ENCODE data around the gene NUCKS1.

The NUCKS1 gene

GRCh38 chr1:205769641-205770365 is 19.8 kb upstream of the NUCKS1 start:
- no peak for DNase-seq

DNA sequence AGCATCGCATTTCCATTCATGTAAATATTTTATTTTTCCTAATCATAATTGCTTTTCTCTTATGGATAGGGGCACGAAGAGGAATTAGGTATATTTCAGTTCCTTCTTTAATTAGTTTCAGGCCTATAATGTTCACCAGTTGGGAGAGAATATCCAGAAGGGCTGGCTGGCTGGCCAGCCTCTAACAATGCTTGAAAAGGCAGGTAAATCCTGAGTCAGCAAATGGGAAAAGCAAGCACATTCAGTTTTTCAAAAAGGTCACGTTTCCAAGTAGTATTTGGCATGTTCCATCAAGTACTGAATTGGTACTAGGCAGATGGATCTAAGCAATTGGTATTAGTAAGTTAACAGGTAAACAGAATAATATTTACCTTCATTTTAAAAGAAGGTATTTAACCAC is 17.3 kb upstream of the NUCKS1 start:
- no peak for DNase-seq

GRCh38 chr1:205766570-205766969 is 16.6 kb upstream of the NUCKS1 start:
- DNase-seq, result no peak

GRCh38 chr1:205766038-205766437 is 16.1 kb upstream of the NUCKS1 start:
- DNase-seq, result no peak

- DNase-seq, result no peak
These were observed 14.6 kb upstream of the NUCKS1 start for GRCh38 chr1:205764578-205764977.

DNA sequence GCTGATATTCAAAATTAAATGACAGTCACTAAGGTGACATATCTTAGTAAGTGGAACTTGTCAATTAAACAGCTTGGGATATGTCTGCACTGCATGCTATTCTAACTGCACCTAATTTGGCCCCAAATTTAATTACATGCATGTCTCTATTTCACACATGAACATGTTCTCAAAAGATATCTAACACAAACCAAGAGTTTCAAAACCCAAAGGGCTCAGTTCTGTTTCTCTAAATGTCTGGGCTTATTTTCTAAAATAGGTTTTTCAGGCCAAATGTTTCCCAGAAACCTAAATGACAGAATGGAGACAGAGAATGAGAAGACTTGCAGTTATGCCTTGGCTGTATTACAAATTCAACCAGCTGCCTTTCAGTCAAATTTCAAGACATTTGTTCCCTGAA is 14.0 kb upstream of the NUCKS1 start:
- no peak for DNase-seq

- DNase-seq, result no peak
These were observed 10.6 kb upstream of the NUCKS1 start for GRCh38 chr1:205760606-205761005.

DNA sequence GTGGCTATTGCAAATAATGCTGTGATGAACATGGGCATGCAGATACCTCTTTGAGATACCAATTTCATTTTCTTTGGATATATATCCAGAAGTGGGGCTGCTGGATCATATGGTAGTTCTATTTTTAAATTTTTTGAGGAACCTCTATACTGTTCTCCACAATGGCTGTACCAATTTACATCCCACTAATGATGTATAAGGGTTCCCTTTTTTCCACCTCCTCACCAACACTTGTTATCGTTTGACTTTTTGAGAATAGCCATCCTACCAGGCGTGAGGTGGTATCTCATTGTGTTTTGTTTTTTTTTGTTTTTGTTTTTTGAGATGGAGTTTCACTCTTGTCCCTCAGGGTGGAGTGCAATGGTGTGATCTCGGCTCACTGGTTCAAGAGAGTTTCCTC is 6.6 kb upstream of the NUCKS1 start:
- DNase-seq, result no peak

DNA sequence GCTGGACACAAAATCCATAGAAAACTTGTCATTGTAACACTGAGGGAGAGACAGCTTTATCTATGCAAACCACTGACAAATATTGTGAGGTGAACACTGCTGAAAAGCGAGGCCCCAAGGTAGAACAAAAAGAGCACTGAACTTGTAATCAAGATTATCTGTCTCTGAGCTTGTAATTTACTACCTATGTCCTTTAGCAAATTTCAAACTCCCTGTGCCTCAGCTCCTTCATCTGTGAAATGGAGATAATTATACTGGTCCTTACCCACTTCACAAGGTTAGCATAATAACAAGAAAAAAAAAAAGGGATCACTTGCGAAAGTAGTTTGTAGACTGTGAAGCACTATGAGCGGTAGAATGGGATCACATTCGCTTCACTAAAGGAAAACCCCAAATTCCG is 4.9 kb upstream of the NUCKS1 start:
- DNase-seq, result no peak

DNA sequence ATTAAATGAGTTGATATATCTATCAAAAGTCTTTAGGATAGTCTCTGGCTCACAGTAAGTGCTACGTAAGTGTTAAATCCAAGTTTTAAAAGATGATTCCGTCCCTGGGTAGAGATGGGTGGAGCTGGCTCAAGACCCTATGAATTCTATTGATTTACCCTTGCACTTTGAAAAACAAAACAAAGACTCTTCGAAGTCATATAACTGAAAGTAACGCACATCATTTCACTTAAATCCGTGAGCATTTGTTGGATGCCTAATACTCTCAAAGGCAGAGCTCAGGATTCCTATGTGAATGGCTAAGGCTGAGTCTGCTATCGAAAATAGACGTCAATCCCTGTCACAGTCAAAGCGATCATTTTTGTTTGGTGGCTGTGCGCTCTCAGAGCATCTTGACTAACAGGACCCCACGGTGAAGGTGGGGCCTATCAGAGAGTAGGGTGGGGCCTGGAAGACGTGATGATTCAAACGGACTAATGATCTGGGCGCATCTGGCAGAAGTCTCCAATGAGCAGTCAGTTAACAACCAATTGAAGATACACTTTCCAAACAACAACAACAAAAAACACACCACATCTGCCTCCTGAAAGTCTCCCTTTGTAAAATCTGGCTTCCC is 1.2 kb upstream of the NUCKS1 start:
- no peak for DNase-seq

DNA sequence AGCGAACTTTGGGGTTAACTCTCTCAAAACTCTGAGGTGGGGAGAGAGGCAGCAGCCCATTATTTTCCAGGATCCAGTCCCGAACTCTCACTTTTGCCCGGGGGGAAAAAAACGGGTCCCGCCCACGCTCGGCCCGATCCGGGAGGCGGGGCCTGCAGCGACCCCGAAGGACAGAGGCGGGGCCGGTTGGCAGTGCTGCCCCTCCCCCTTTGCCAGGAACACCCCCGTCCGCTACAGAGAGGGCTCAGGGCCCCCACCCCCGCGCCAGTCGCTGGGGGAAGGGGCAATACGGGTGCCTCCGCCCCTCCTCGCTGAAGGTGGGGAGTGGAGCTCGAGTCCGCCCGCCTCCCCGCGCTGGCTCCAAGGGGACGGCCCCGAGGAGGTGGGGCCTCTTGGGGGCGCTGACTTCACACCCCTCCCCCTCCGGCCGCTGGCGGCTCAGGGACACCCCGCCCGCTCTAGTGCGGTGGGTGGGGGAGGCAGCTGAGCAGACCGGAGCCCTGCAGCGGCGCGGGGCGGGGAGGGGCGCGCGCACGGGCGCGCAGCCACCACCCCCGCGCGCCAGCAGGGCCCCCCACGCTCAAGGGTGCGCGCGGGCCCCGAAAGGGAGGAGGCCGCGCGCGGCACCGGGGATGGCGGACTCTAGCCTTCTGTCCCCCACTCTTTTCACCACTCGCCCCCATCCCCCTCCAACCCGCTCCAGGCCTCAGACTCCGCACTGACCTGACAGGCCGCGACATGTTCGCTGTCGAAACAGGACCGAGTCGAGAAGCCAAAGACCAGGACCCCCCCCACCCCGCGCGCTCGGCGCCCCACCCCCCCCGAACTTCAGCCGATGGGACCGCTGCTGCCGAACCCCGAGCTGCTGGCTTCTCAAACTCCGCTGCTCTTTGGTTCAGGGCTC is 496 bp downstream of the NUCKS1 start:
- DNase-seq, result peak; percentile 98

GRCh38 chr1:205748403-205749233 is 1.4 kb downstream of the NUCKS1 start:
- DNase-seq, result peak; percentile 65

GRCh38 chr1:205746757-205747412 is 3.1 kb downstream of the NUCKS1 start:
- no peak for DNase-seq

GRCh38 chr1:205744403-205744802 is 5.6 kb downstream of the NUCKS1 start:
- no peak for DNase-seq

- DNase-seq, result no peak
These were observed 6.0 kb downstream of the NUCKS1 start for GRCh38 chr1:205743977-205744376.

DNA sequence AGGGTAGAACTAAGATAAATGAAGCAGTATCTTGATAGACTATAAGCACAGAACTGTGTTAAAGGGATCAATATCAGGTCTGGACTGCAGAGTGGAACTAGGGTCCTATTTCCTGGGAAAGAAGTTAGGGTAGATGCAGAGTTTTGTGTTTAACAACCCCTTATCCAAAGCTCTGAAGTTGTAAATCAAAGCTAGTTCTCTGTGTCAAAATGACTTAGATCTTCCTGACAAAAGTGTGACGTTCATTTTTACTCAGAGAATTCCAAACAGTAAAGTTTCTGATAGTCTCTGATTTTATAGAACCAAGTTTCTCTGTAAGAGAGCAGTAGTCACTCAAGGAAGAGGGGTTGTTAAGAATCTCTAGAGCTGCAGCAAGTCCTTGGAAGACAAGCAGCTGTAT is 8.3 kb downstream of the NUCKS1 start:
- no peak for DNase-seq

DNA sequence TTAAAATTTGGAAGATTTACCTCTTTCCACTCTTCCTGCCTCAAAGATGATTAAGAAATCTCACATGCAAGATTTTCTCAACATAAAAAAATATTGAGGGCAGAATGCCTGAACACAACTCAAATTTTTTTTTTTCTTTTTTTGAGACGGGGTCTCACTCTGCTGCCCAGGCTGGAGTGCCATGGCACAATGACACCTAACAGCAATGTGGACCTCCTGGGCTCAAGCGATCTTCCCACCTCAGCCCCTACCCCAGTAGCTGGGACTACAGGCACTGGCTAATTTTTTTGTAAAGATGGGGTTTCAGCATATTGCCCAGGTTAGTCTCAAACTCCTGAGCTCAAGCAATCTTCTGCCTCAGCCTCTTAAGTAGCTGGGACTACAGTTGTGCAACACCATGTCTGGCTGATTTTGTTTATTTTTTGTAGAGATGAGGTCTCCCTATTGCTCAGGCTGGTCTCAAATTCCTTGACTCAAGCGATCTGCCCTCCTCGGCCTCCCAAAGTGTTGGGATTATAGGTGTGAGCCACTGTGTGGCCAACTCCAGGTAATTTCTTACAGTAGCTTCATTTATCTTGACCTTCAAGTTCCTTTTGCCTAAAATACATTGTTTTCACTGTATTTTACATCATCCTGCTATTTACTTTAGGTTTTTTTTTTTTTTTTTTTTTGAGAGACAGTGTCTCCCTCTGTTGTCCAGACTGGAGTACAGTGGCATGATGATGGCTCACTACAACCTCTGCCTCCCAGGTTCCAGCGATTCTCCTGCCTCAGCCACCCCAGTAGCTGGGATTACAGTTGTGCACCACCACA is 10.4 kb downstream of the NUCKS1 start:
- DNase-seq, result no peak

- DNase-seq, result no peak
These were observed 14.8 kb downstream of the NUCKS1 start for GRCh38 chr1:205735218-205735617.

DNA sequence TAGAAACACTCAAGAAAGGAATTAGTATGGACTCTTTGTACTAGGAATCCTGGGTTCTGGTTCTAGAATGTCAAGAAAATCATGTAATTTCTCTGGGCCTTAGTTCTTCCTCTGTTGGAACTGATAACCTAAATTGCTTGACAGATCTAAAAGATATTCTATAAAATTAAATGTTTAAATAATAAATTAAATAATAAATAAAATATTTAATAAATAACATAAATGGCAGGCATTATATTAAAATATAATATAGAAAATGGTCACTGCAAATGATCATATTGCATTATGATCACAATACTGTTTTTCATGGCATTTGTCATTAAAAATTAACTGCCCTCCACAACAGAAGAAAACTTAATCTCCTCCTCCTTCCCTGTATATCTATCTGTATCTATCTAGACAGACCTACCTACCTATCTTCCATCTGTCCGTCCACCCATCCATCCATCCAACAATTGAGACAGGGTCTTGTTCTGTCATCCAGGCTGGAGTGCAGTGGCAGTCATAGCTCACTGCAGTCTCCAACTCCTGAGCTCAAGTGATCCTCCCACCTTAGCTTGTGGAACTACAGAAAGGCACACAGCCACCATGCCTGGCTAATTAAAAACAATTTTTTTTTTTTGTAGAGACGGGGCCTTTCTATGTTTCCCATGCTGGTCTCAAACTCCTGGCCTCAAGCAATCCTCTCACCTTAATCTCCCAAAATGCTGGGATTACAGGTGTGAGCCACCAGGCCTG is 16.4 kb downstream of the NUCKS1 start:
- DNase-seq, result no peak

DNA sequence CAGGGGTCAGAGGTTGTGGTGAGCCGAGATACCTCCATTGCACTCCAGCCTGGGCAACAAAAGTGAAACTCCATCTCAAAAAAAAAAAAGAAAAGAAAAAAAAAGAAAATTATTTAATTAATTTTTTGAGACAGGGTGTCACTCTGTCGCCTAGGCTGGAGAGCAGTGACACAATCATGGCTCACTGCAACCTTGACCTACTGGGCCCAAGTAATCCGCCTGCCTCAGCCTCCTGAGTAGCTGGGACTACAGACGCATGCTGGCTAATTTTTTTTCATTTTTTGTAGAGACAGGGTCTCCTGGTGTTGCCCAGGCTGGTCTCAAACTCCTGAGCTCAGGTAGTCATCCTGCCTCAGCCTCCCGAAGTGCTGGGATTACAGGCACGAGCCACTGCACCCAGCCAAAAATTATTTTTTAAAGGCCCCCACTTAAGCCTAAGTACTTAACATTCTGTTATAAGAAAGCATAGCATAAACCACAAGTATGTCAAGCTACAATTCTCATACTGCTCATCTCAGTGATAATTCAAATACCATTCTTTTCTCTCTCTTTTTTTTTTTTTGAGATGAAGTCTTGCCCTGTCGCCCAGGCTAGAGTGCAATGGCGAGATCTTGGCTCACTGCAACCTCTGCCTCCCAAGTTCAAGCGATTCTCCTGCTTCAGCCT is 19.9 kb downstream of the NUCKS1 start:
- DNase-seq, result no peak
